Measurements from ENCODE around the gene DNAL1.

The DNAL1 gene

GRCh38 chr14:73694083-73694482, 49.3 kb downstream of the DNAL1 start:
- no peak overlapping the region for H3K9ac ChIP-seq (ENCODE audit: low read length)
- no peak overlapping the region for H3K4me3 ChIP-seq (ENCODE audit: low read depth, low read length, poor library complexity, severe bottlenecking)
- H3F3A ChIP-seq (ENCODE audit: insufficient read depth, low read length), result no peaks in the 10 kb centered on the region
- no peaks in the 10 kb centered on the region; the same call in 1 of the 2 replicates for H3K36me3 ChIP-seq (ENCODE audit: insufficient read depth, low read length)
- H3K27me3 ChIP-seq (ENCODE audit: insufficient read depth, low read length), result no peaks in the 10 kb centered on the region
- H3K79me2 ChIP-seq (ENCODE audit: insufficient read depth, low read length), result no peaks in the 10 kb centered on the region
- H3K9me2 ChIP-seq (ENCODE audit: low read depth, low read length), result no peaks in the 10 kb centered on the region
- TF ChIP-seq EZH2 (IDR thresholded peaks at IDR 0.05; ENCODE audit: borderline replicate concordance, low read length) (no peak), CTCF (IDR thresholded peaks at IDR 0.05; ENCODE audit: low read length) (no peak)
- H3K4me2 ChIP-seq (ENCODE audit: low read length), result no peak overlapping the region
- no peaks in the 10 kb centered on the region for H4K20me1 ChIP-seq (ENCODE audit: insufficient read depth, low read length)
- no peak overlapping the region for H3K27ac ChIP-seq (ENCODE audit: low read depth, low read length, poor library complexity, severe bottlenecking)
- H3K4me1 ChIP-seq (ENCODE audit: insufficient read depth, low read length, severe bottlenecking), result no peaks in the 10 kb centered on the region
- no peaks in the 10 kb centered on the region for H3K9me3 ChIP-seq (ENCODE audit: low read length)
- no peak overlapping the region for H2AFZ ChIP-seq (ENCODE audit: low read length)

GRCh38 chr14:73695082-73695481, 50.3 kb downstream of the DNAL1 start:
- no peak overlapping the region for H3K9ac ChIP-seq (ENCODE audit: low read length)
- no peaks in the 10 kb centered on the region; the same call in 1 of the 2 replicates for H3K36me3 ChIP-seq (ENCODE audit: insufficient read depth, low read length)
- no peaks in the 10 kb centered on the region for H3K27me3 ChIP-seq (ENCODE audit: insufficient read depth, low read length)
- no peaks in the 10 kb centered on the region for H3K79me2 ChIP-seq (ENCODE audit: insufficient read depth, low read length)
- no peaks in the 10 kb centered on the region for H3K9me2 ChIP-seq (ENCODE audit: low read depth, low read length)
- no peaks in the 10 kb centered on the region for H3K9me3 ChIP-seq (ENCODE audit: low read length)
- H3K4me3 ChIP-seq (ENCODE audit: low read depth, low read length, poor library complexity, severe bottlenecking), result no peak overlapping the region
- H3K4me2 ChIP-seq (ENCODE audit: low read length), result no peak overlapping the region
- TF ChIP-seq EZH2 (IDR thresholded peaks at IDR 0.05; ENCODE audit: borderline replicate concordance, low read length) (no peak), CTCF (IDR thresholded peaks at IDR 0.05; ENCODE audit: low read length) (no peak)
- no peaks in the 10 kb centered on the region for H3K4me1 ChIP-seq (ENCODE audit: insufficient read depth, low read length, severe bottlenecking)
- H3K27ac ChIP-seq (ENCODE audit: low read depth, low read length, poor library complexity, severe bottlenecking), result no peak overlapping the region
- H4K20me1 ChIP-seq (ENCODE audit: insufficient read depth, low read length), result no peaks in the 10 kb centered on the region
- H3F3A ChIP-seq (ENCODE audit: insufficient read depth, low read length), result no peaks in the 10 kb centered on the region
- H2AFZ ChIP-seq (ENCODE audit: low read length), result no peak overlapping the region

GRCh38 chr14:73695997-73696396, 51.2 kb downstream of the DNAL1 start:
- Histone ChIP-seq H3K4me2 (ENCODE audit: low read length) (no peak overlapping the region), H3K4me3 (ENCODE audit: low read depth, low read length, poor library complexity, severe bottlenecking) (no peak overlapping the region), H2AFZ (ENCODE audit: low read length) (no peak overlapping the region)

More at GRCh38 chr14:73695997-73696396, 51.2 kb downstream of the DNAL1 start:
- Histone ChIP-seq H3K9ac (ENCODE audit: low read length) (no peak overlapping the region), H3K27me3 (ENCODE audit: insufficient read depth, low read length) (no peaks in the 10 kb centered on the region), H3K79me2 (ENCODE audit: insufficient read depth, low read length) (no peaks in the 10 kb centered on the region), H3F3A (ENCODE audit: insufficient read depth, low read length) (no peaks in the 10 kb centered on the region), H3K9me2 (ENCODE audit: low read depth, low read length) (no peaks in the 10 kb centered on the region), H3K27ac (ENCODE audit: low read depth, low read length, poor library complexity, severe bottlenecking) (no peak overlapping the region), H4K20me1 (ENCODE audit: insufficient read depth, low read length) (no peaks in the 10 kb centered on the region), H3K4me1 (ENCODE audit: insufficient read depth, low read length, severe bottlenecking) (no peaks in the 10 kb centered on the region), H3K9me3 (ENCODE audit: low read length) (no peaks in the 10 kb centered on the region), H3K36me3 (ENCODE audit: insufficient read depth, low read length) (no peaks in the 10 kb centered on the region)
- TF ChIP-seq CTCF (IDR thresholded peaks at IDR 0.05; ENCODE audit: low read length) (no peak), EZH2 (IDR thresholded peaks at IDR 0.05; ENCODE audit: borderline replicate concordance, low read length) (no peak)
